Endothelial cell of umbilical vein (primary cell): ENCODE measurements around the gene GNAO1. TPM values are rescaled to one million over a fixed set of nuclear protein-coding genes. Genes with fewer than 3 reads are reported as not detected.

ENCODE experiments used
- BruUV-seq: library from RNA; stranded (reverse); fragments of 400-500 nt; replicated peaks from 2 replicates; lab custom pipeline; 2021; lab: Mats Ljungman, UMichigan
- CTCF ChIA-PET: fragments of 300-600, 350-600 bp; sonication (Branson Sonifier 250); formaldehyde crosslinking; loops from one replicate; lab custom pipeline; 2021; ENCODE audit warnings: antibody characterized with exemption, inconsistent platforms; lab: Charles Lee
- POLR2A ChIA-PET: fragments of 300-600, 350-600 bp; sonication (Branson Sonifier 250); formaldehyde crosslinking; loops from one replicate; lab custom pipeline; 2021; ENCODE audit warnings: antibody characterized with exemption, inconsistent platforms; lab: Charles Lee
- DNase-seq: peaks from one replicate; pipeline ENCODE4 v3.0.0-alpha.2; 2011; ENCODE audit warnings: low read depth, low spot score
- FAIRE-seq: peaks from 2 replicates; lab custom pipeline; 2011; peaks lifted over from hg19 to GRCh38; lab: Jason Lieb, UNC
- H2AFZ ChIP-seq: 2 replicates; pipeline ENCODE4 v1.6.0; 2012; ENCODE audit warnings: low read depth, low read length, control low read depth, inconsistent platforms
- H3K27ac ChIP-seq: 2 replicates; pipeline ENCODE4 v1.5.1; 2011; ENCODE audit warnings: low read depth, mild to moderate bottlenecking, control low read depth, low read length, moderate library complexity; ENCODE audit not compliant: insufficient read depth
- H3K27me3 ChIP-seq, 2 experiments: 2 replicates each; pipeline versions ENCODE4 v1.6.0 to v1.6.1; 2011; ENCODE audit warnings: low read length in 2 of 2, mixed read lengths in 1 of 2; ENCODE audit not compliant: control insufficient read depth in 2 of 2, insufficient read depth in 2 of 2
- H3K36me3 ChIP-seq, 2 experiments: 2 replicates in 1 of 2; 3 replicates in 1 of 2; pipeline ENCODE4 v1.5.1; 2011; ENCODE audit warnings: low read length in 2 of 2, mild to moderate bottlenecking in 1 of 2, moderate library complexity in 1 of 2; ENCODE audit not compliant: control insufficient read depth in 2 of 2, insufficient read depth in 2 of 2; ENCODE audit errors: extremely low read depth in 1 of 2
- H3K4me1 ChIP-seq: 3 replicates; pipeline ENCODE4 v1.5.1; 2011; ENCODE audit warnings: mild to moderate bottlenecking, low read length; ENCODE audit not compliant: control insufficient read depth, insufficient read depth; ENCODE audit errors: extremely low read depth
- H3K4me2 ChIP-seq: 2 replicates; pipeline ENCODE4 v1.6.1; 2011; ENCODE audit warnings: low read length, control low read depth, mixed read lengths; ENCODE audit not compliant: insufficient read depth
- H3K4me3 ChIP-seq, 3 experiments: fragments of 200-600 bp in 1 of 3; sonication (generic), shearing (Covaris generic) in 1 of 3; replicated peaks in 1 of 3; 2 replicates each; pipeline ENCODE4 v1.5.1; 2011 to 2016; ENCODE audit warnings: control low read depth in 3 of 3, low read length in 3 of 3, mild to moderate bottlenecking in 2 of 3, inconsistent platforms in 1 of 3, low read depth in 1 of 3, moderate library complexity in 1 of 3; ENCODE audit not compliant: insufficient read depth in 1 of 3
- H3K79me2 ChIP-seq: 2 replicates; pipeline ENCODE4 v1.6.0; 2012; ENCODE audit warnings: low read length, inconsistent platforms; ENCODE audit not compliant: control insufficient read depth, insufficient read depth
- H3K9ac ChIP-seq: replicated peaks from 2 replicates; pipeline ENCODE3; 2011; ENCODE audit warnings: low read length, control low read depth; ENCODE audit not compliant: insufficient read depth; ENCODE audit errors: extremely low read depth
- H3K9me1 ChIP-seq: replicated peaks from 3 replicates; pipeline ENCODE4 v1.6.0; 2011; ENCODE audit warnings: mild to moderate bottlenecking, low read length; ENCODE audit not compliant: control insufficient read depth, insufficient read depth; ENCODE audit errors: extremely low read depth
- H3K9me3 ChIP-seq: replicated peaks from 2 replicates; pipeline ENCODE4 v1.5.1; 2012; ENCODE audit warnings: low read length, inconsistent platforms; ENCODE audit not compliant: control insufficient read depth, insufficient read depth
- H4K20me1 ChIP-seq: replicated peaks from 2 replicates; pipeline ENCODE3; 2011; ENCODE audit warnings: mild to moderate bottlenecking, low read length; ENCODE audit not compliant: control insufficient read depth, insufficient read depth; ENCODE audit errors: extremely low read depth
- CTCF ChIP-seq, 2 donors: IDR thresholded peaks; 1 replicate in 1 of 2; 2 replicates in 1 of 2; pipeline ENCODE4 v1.5.1; 2011; ENCODE audit warnings: low read length in 2 of 2, mild to moderate bottlenecking in 2 of 2, moderate library complexity in 2 of 2, control low read depth in 1 of 2, inconsistent platforms in 1 of 2, low read depth in 1 of 2; ENCODE audit not compliant: insufficient read depth in 1 of 2; ENCODE audit errors: extremely low read depth in 1 of 2
- EZH2 ChIP-seq: IDR thresholded peaks from 2 replicates; pipeline ENCODE4 v1.6.1; 2012; ENCODE audit warnings: borderline replicate concordance, low read depth, mild to moderate bottlenecking, moderate library complexity, low read length, inconsistent platforms; ENCODE audit not compliant: severe bottlenecking
- FOS ChIP-seq: IDR thresholded peaks from 2 replicates; pipeline ENCODE4 v1.6.1; 2011; ENCODE audit warnings: mild to moderate bottlenecking, low read length, moderate library complexity, borderline replicate concordance; ENCODE audit not compliant: insufficient read depth
- GATA2 ChIP-seq: IDR thresholded peaks from 2 replicates; pipeline ENCODE4 v1.7.0; 2011; ENCODE audit warnings: low read depth, mild to moderate bottlenecking, moderate library complexity, mixed read lengths, low read length; ENCODE audit not compliant: insufficient read length, insufficient read depth
- JUN ChIP-seq: IDR thresholded peaks from 2 replicates; pipeline ENCODE4 v1.6.1; 2011; ENCODE audit warnings: borderline replicate concordance, low read depth; ENCODE audit not compliant: insufficient read length, insufficient read depth
- MAX ChIP-seq: IDR thresholded peaks from 2 replicates; pipeline ENCODE4 v1.6.1; 2011; ENCODE audit not compliant: insufficient read depth, insufficient read length
- MYC ChIP-seq: IDR thresholded peaks from one replicate; pipeline ENCODE4 v1.6.1; 2011; ENCODE audit warnings: mild to moderate bottlenecking, low read depth, low read length
- POLR2A ChIP-seq: IDR thresholded peaks from 2 replicates; pipeline ENCODE4 v1.6.1; 2012; ENCODE audit warnings: low read depth, mild to moderate bottlenecking, control low read depth, low read length
- dilution Hi-C: fragments of 300-500 bp; cut with MboI; formaldehyde crosslinking; loops from one replicate; pipeline ENCODE4 v1.15.0; 2019; ENCODE audit warnings: low sequenced_read_pairs; ENCODE audit not compliant: extremely low pct_ligation_motif_present
- intact Hi-C: fragments of 100-400 bp; cut with micrococcal nuclease; formaldehyde crosslinking; loops from one replicate; pipeline ENCODE4 v1.10.0; 2022
- polyA plus RNA-seq, 4 experiments: library from polyadenylated mRNA; depleted of rRNA in 3 of 4; stranded (reverse) in 3 of 4; unstranded in 1 of 4; fragments of >200 nt; gene quantifications; 2 replicates each; pipeline versions ENCODE4 v1.2.1 to v1.2.3, GENCODE V29; 2011 to 2012; ENCODE audit warnings: missing spikeins in 1 of 4
- total RNA-seq: library from RNA; stranded (reverse); gene quantifications from 2 replicates; pipeline ENCODE4 v1.2.3, GENCODE V29; 2021

Gene GNAO1
- total and polyA plus RNA-seq, 2 donors (not counting 3 experiments of a cell fraction or from before 2014, with no cell fraction given): not detected

- H4K20me1 ChIP-seq: no peaks in the 10 kb centered on the region
- peaks cover 0 to 2% of the 10 kb centered on the region in 2 experiments for H3K27me3 ChIP-seq
- DNase-seq (no peak), FAIRE-seq (no peak)
- intact Hi-C loops: no loop called here
- no peak overlapping the region for H3K4me2 ChIP-seq
- H2AFZ ChIP-seq: no peak overlapping the region
- BruUV-seq: no TSS peak
- no peaks in the 10 kb centered on the region for H3K36me3 ChIP-seq
- TF ChIP-seq MYC (no peak), CTCF (IDR thresholded peaks at IDR 0.05; ENCODE audit: extremely low read depth in 1 of 2, insufficient read depth in 1 of 2, low read depth in 1 of 2, low read length in 2 of 2) (no peak), GATA2 (no peak), POLR2A (no peak)
- H3K4me1 ChIP-seq: no peaks in the 10 kb centered on the region
- CTCF ChIA-PET: interaction anchor here (1.5 kb wide), 1 partner anchor 12 kb away, joined by 4 read pairs; no protein-coding TSS in a partner anchor
- H3K9me1 ChIP-seq: no peaks in the 10 kb centered on the region
- H3K4me3 ChIP-seq: no peak overlapping the region
- dilution Hi-C loops: no loop called here
- POLR2A ChIA-PET: no interaction called here
- no peaks in the 10 kb centered on the region for H3K79me2 ChIP-seq
- H3K9ac ChIP-seq: no peak overlapping the region
- H3K27ac ChIP-seq: no peak overlapping the region
- no peaks in the 10 kb centered on the region for H3K9me3 ChIP-seq
Observed at GRCh38 chr16:56258508-56259424, 67.5 kb downstream of the GNAO1 start.

DNA sequence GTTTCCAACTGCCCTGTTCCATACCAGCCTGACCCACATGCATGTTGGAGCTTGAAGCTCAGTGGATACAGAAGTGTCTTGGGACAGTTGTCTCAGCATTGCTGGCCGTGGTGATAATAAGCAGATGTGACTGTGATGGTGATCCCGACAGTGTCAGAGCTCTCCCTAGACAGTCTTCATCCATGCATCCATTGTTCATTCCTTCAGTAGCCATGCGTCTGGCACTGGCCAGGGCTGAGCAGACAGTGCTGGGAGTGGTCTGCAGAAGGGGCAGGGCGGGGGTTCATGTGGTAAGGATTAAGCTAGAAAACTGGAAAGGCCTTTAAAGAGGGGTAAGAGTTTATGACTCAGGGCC is 68.1 kb downstream of the GNAO1 start:
- POLR2A ChIA-PET: no interaction called here
- Histone ChIP-seq H3K9me3 (no peaks in the 10 kb centered on the region), H3K4me3 (no peak overlapping the region), H3K79me2 (no peaks in the 10 kb centered on the region), H4K20me1 (no peaks in the 10 kb centered on the region), H3K27me3 (peaks cover 0 to 2% of the 10 kb centered on the region in 2 experiments), H3K4me1 (no peaks in the 10 kb centered on the region), H3K9ac (no peak overlapping the region), H3K27ac (no peak overlapping the region), H3K9me1 (no peaks in the 10 kb centered on the region), H3K4me2 (no peak overlapping the region), H3K36me3 (no peaks in the 10 kb centered on the region), H2AFZ (no peak overlapping the region)
- DNase-seq (no peak), FAIRE-seq (no peak)
- dilution Hi-C loops: no loop called here
- TF ChIP-seq POLR2A (no peak), FOS (no peak), GATA2 (no peak), EZH2 (no peak), CTCF (IDR thresholded peaks at IDR 0.05; ENCODE audit: extremely low read depth in 1 of 2, insufficient read depth in 1 of 2, low read depth in 1 of 2, low read length in 2 of 2) (no peak), MYC (no peak), JUN (no peak), MAX (no peak)
- BruUV-seq: no TSS peak
- intact Hi-C loops: no loop called here
- CTCF ChIA-PET: interaction anchor here (1.5 kb wide), 1 partner anchor 11 kb away, joined by 4 read pairs; no protein-coding TSS in a partner anchor
